HG03378 (cell line): ENCODE data around the gene ANKS4B.
A peak's percentile ranks its signal among the peaks of the same experiment; 100 is the strongest.
"Not testable (repeated sequence)": the region's sequence is repeated elsewhere in the genome, so short reads cannot be mapped to it uniquely, and the experiment has no call there.

ENCODE experiments used
- ATAC-seq: cut with Tn5 transposase; IDR thresholded peaks from one replicate; pipeline ENCODE4 v1.9.1; 2021; ENCODE audit warnings: mild to moderate bottlenecking, moderate library complexity; ENCODE audit not compliant: unreplicated experiment

ANKS4B gene

GRCh38 chr16:21283521-21284289, 50.2 kb downstream of the ANKS4B start:
- ATAC-seq: no peak

- ATAC-seq: no peak
Observed at GRCh38 chr16:21284414-21284813, 50.9 kb downstream of the ANKS4B start.

GRCh38 chr16:21285314-21285713, 51.8 kb downstream of the ANKS4B start:
- ATAC-seq: no peak

- not testable (repeated sequence) for ATAC-seq
Observed at GRCh38 chr16:21289789-21290188, 56.3 kb downstream of the ANKS4B start.

GRCh38 chr16:21300309-21301167, 67.0 kb downstream of the ANKS4B start:
- ATAC-seq: peak; percentile 68

- ATAC-seq: peak; percentile 36
Observed at GRCh38 chr16:21301168-21301894, 67.8 kb downstream of the ANKS4B start.

GRCh38 chr16:21301895-21302291, 68.4 kb downstream of the ANKS4B start:
- no peak for ATAC-seq

- no peak for ATAC-seq
Observed at GRCh38 chr16:21302454-21302853, 69.0 kb downstream of the ANKS4B start.

- ATAC-seq: no peak
Observed at GRCh38 chr16:21302898-21303528, 69.5 kb downstream of the ANKS4B start.
